ENCODE results near the gene WNT11. TPM values are rescaled to one million over a fixed set of nuclear protein-coding genes. Genes with fewer than 3 reads are reported as not detected.

Gene WNT11
- total RNA-seq, 1 experiment from 2014 or later, result 29.0 TPM

DNA sequence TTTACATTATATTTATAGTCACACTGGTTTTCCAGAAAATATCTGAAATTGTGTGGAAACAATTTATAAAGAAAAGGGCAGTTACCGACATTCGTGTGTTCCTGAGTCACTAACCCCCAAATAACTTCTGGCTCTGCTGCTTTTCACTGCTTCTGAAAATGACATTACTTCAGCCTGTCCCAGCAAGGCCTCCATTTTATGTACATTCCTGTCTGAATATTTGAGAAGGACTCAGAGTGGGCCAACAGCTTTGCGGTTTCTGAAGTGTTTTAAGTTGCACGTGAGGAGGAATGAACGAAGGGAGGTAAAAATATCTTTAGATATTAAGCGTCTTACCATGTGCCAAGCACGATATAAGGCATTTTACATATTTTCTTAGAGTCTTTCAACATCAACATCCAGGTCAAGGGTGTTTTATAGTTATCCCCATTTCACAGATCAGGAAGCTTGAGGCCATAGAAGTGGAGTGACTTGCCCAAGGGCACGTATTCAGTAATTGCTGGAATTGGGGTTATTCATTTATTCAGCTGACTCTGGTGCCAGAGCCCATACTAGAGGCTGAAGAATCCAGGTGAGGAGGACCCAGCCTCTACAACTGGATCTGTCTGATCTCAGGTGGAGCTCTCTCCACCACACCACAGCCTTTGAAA, 30.8 kb upstream of the WNT11 start:
- H3K4me3 ChIP-seq (ENCODE audit: low read depth, low read length), result no peak overlapping the region
- peaks cover 3% of the 10 kb centered on the region for H3K27me3 Mint-ChIP-seq (ENCODE audit: insufficient read depth, unreplicated experiment)

GRCh38 chr11:76236092-76236999, 30.0 kb upstream of the WNT11 start:
- POLR2A ChIA-PET, result no interaction called here
- peaks cover 10% of the 10 kb centered on the region for H3K4me1 ChIP-seq

More for the DNA sequence above, 30.8 kb upstream of the WNT11 start:
- intact Hi-C loops (cut with micrococcal nuclease; ENCODE audit: unreplicated experiment), result no loop called here
- H3K27ac Mint-ChIP-seq (ENCODE audit: unreplicated experiment), result peak overlapping the region; percentile 89
- ChIA-PET CTCF (interaction anchor here (0.6 to 4.6 kb wide), 2 partner anchors 29 to 467 kb away, joined by 5 to 34 read pairs; no protein-coding TSS in a partner anchor), POLR2A (interaction anchor here (0.6 kb wide), 1 partner anchor 25 kb away, joined by 3 read pairs; no protein-coding TSS in a partner anchor)
- peaks cover 4% of the 10 kb centered on the region for H3K4me1 ChIP-seq
- peak overlapping the region; percentile 93 for H3K4me3 Mint-ChIP-seq (ENCODE audit: unreplicated experiment)
- H3K4me1 Mint-ChIP-seq (ENCODE audit: low read depth, unreplicated experiment), result peaks cover 11% of the 10 kb centered on the region
- DNase-seq, result no peak
- peaks cover 14% of the 10 kb centered on the region for H3K36me3 Mint-ChIP-seq (ENCODE audit: insufficient read depth, unreplicated experiment)
- no peaks in the 10 kb centered on the region for H3K9me3 ChIP-seq
- TF ChIP-seq, protein P1, sequence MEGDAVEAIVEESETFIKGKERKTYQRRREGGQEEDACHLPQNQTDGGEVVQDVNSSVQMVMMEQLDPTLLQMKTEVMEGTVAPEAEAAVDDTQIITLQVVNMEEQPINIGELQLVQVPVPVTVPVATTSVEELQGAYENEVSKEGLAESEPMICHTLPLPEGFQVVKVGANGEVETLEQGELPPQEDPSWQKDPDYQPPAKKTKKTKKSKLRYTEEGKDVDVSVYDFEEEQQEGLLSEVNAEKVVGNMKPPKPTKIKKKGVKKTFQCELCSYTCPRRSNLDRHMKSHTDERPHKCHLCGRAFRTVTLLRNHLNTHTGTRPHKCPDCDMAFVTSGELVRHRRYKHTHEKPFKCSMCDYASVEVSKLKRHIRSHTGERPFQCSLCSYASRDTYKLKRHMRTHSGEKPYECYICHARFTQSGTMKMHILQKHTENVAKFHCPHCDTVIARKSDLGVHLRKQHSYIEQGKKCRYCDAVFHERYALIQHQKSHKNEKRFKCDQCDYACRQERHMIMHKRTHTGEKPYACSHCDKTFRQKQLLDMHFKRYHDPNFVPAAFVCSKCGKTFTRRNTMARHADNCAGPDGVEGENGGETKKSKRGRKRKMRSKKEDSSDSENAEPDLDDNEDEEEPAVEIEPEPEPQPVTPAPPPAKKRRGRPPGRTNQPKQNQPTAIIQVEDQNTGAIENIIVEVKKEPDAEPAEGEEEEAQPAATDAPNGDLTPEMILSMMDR (IDR thresholded peaks at IDR 0.05; ENCODE audit: insufficient read depth in 1 of 2, low read depth in 1 of 2, low read length in 1 of 2, severe bottlenecking in 1 of 2, unreplicated experiment in 1 of 2), result no peak
- H3K36me3 ChIP-seq (ENCODE audit: control insufficient read depth, insufficient read depth, low read length), result no peaks in the 10 kb centered on the region
- no peaks in the 10 kb centered on the region for H3K9me3 Mint-ChIP-seq (ENCODE audit: unreplicated experiment)
- no peaks in the 10 kb centered on the region for H3K27me3 ChIP-seq (replicated peaks; ENCODE audit: control insufficient read depth, insufficient read depth, low read length)
- no TSS peak for BruUV-seq (replicated peaks)

More at GRCh38 chr11:76236092-76236999, 30.0 kb upstream of the WNT11 start:
- TF ChIP-seq, protein P1 (IDR thresholded peaks at IDR 0.05; ENCODE audit: insufficient read depth in 1 of 2, low read depth in 1 of 2, low read length in 1 of 2, severe bottlenecking in 1 of 2, unreplicated experiment in 1 of 2), result no peak
- H3K36me3 Mint-ChIP-seq (ENCODE audit: insufficient read depth, unreplicated experiment), result peaks cover 14% of the 10 kb centered on the region
- no peaks in the 10 kb centered on the region for H3K9me3 Mint-ChIP-seq (ENCODE audit: unreplicated experiment)
- H3K27me3 ChIP-seq (replicated peaks; ENCODE audit: control insufficient read depth, insufficient read depth, low read length), result no peaks in the 10 kb centered on the region
- intact Hi-C loops (cut with micrococcal nuclease; ENCODE audit: unreplicated experiment), result no loop called here
- DNase-seq, result peak in 1 of 2 experiments; percentile 61
- peak overlapping the region; percentile 93 for H3K4me3 Mint-ChIP-seq (ENCODE audit: unreplicated experiment)
- H3K36me3 ChIP-seq (ENCODE audit: control insufficient read depth, insufficient read depth, low read length), result no peaks in the 10 kb centered on the region
- CTCF ChIA-PET, result interaction anchor here (4.6 kb wide), 1 partner anchor 28 kb away, joined by 34 read pairs; no protein-coding TSS in a partner anchor
- H3K27ac Mint-ChIP-seq (ENCODE audit: unreplicated experiment), result peak overlapping the region; percentile 89
- peak overlapping the region; percentile 43 for H3K4me3 ChIP-seq (ENCODE audit: low read depth, low read length)
- H3K9me3 ChIP-seq, result no peaks in the 10 kb centered on the region
- BruUV-seq (replicated peaks), result no TSS peak
- peaks cover 3% of the 10 kb centered on the region for H3K27me3 Mint-ChIP-seq (ENCODE audit: insufficient read depth, unreplicated experiment)
- H3K4me1 Mint-ChIP-seq (ENCODE audit: low read depth, unreplicated experiment), result peaks cover 15% of the 10 kb centered on the region

All from Caco-2 (cell line).